Endometrium (tissue), 2 donors: ENCODE data around the gene DCAF5.
"Not testable (repeated sequence)": the region's sequence is repeated elsewhere in the genome, so short reads cannot be mapped to it uniquely, and the experiment has no call there.

ENCODE experiments used
- FAIRE-seq: peaks from 2 replicates; lab custom pipeline; 2012; peaks lifted over from hg19 to GRCh38; lab: Jason Lieb, UNC
- donor health status: control.
- donor health status: control.

The DCAF5 gene

GRCh38 chr14:69042299-69042698 lies 110.6 kb downstream of the DCAF5 start:
- FAIRE-seq, result no peak

- no peak for FAIRE-seq
These were observed 111.1 kb downstream of the DCAF5 start for GRCh38 chr14:69041783-69042182.

- FAIRE-seq, result no peak
These were observed 112.6 kb downstream of the DCAF5 start for GRCh38 chr14:69040353-69040752.

- no peak for FAIRE-seq
These were observed 113.7 kb downstream of the DCAF5 start for GRCh38 chr14:69039288-69039628.

- no peak for FAIRE-seq
These were observed 114.2 kb downstream of the DCAF5 start for GRCh38 chr14:69038455-69039287.

GRCh38 chr14:69037790-69038454 lies 115.0 kb downstream of the DCAF5 start:
- FAIRE-seq, result no peak

- no peak for FAIRE-seq
These were observed 116.0 kb downstream of the DCAF5 start for GRCh38 chr14:69036757-69037506.

GRCh38 chr14:69034612-69035262 lies 118.2 kb downstream of the DCAF5 start:
- no peak for FAIRE-seq

- no peak for FAIRE-seq
These were observed 125.5 kb downstream of the DCAF5 start for GRCh38 chr14:69027242-69027913.

- FAIRE-seq, result no peak
These were observed 129.9 kb downstream of the DCAF5 start for GRCh38 chr14:69023035-69023434.

- not testable (repeated sequence) for FAIRE-seq
These were observed 130.8 kb downstream of the DCAF5 start for GRCh38 chr14:69022093-69022492.

- FAIRE-seq, result no peak
These were observed 135.2 kb downstream of the DCAF5 start for GRCh38 chr14:69017706-69018105.

- FAIRE-seq, result no peak
These were observed 138.1 kb downstream of the DCAF5 start for GRCh38 chr14:69014829-69015259.

GRCh38 chr14:69013943-69014782 lies 138.8 kb downstream of the DCAF5 start:
- no peak for FAIRE-seq

GRCh38 chr14:69012256-69012953 lies 140.5 kb downstream of the DCAF5 start:
- FAIRE-seq, result no peak

GRCh38 chr14:69010648-69011047 lies 142.3 kb downstream of the DCAF5 start:
- FAIRE-seq, result no peak

GRCh38 chr14:69008421-69008884 lies 144.5 kb downstream of the DCAF5 start:
- no peak for FAIRE-seq

GRCh38 chr14:69006346-69006745 lies 146.6 kb downstream of the DCAF5 start:
- no peak for FAIRE-seq

- no peak for FAIRE-seq
These were observed 147.3 kb downstream of the DCAF5 start for GRCh38 chr14:69005432-69006148.
